ENCODE data around the gene MICALL1.

Gene MICALL1

DNA sequence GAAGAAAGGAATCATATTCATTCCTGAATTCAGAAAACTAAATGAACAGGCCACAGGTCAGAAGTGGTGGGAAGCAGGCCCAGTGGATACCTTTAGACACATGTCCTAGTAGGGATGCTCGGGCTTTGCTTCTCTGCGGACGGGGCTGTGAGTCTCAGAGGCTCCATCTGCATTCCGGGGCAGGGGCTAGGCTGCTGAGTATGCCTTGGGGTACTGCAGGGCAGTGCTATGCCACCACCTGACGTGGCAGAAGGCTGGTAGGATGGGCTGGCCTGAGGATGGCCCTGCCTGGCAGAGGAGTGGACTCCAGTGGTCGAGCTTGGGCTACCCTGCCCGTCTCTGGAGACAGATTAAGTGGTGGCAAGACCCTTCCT is 37.7 kb downstream of the MICALL1 start:
- TF ChIP-seq TAF1 (IDR thresholded peaks at IDR 0.05; ENCODE audit: borderline replicate concordance, insufficient read depth, low read length) (no peak), POLR2AphosphoS5 (IDR thresholded peaks at IDR 0.05; ENCODE audit: low read depth, low read length) (no peak), FOXP2 (optimal IDR thresholded peaks at IDR 0.05; ENCODE audit: borderline replicate concordance, extremely low read depth, extremely low read length, insufficient read depth) (no peak)

DNA sequence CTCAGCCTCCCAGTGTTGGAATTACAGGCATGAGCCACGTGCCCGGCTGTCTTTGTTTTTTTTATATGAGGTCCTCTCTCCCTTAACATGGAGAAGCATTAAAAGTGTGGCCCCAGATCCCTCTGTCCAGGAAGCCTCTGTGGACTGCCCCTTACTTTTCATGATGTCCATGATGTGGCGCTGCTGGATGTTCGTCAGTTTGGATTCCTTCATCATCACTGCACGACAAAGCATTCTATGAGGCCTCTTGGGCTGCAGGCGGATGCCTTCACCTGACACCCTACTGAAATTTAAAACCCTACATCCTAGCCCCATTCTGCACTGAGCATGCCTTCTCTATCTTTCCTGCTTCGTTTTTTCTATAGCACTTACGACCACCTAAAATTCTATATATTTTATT is 45.2 kb downstream of the MICALL1 start:
- TF ChIP-seq POLR2AphosphoS5 (IDR thresholded peaks at IDR 0.05; ENCODE audit: low read depth, low read length) (no peak), FOXP2 (optimal IDR thresholded peaks at IDR 0.05; ENCODE audit: borderline replicate concordance, extremely low read depth, extremely low read length, insufficient read depth) (no peak), TAF1 (IDR thresholded peaks at IDR 0.05; ENCODE audit: borderline replicate concordance, insufficient read depth, low read length) (no peak)
- TF ChIP-seq, protein P1, sequence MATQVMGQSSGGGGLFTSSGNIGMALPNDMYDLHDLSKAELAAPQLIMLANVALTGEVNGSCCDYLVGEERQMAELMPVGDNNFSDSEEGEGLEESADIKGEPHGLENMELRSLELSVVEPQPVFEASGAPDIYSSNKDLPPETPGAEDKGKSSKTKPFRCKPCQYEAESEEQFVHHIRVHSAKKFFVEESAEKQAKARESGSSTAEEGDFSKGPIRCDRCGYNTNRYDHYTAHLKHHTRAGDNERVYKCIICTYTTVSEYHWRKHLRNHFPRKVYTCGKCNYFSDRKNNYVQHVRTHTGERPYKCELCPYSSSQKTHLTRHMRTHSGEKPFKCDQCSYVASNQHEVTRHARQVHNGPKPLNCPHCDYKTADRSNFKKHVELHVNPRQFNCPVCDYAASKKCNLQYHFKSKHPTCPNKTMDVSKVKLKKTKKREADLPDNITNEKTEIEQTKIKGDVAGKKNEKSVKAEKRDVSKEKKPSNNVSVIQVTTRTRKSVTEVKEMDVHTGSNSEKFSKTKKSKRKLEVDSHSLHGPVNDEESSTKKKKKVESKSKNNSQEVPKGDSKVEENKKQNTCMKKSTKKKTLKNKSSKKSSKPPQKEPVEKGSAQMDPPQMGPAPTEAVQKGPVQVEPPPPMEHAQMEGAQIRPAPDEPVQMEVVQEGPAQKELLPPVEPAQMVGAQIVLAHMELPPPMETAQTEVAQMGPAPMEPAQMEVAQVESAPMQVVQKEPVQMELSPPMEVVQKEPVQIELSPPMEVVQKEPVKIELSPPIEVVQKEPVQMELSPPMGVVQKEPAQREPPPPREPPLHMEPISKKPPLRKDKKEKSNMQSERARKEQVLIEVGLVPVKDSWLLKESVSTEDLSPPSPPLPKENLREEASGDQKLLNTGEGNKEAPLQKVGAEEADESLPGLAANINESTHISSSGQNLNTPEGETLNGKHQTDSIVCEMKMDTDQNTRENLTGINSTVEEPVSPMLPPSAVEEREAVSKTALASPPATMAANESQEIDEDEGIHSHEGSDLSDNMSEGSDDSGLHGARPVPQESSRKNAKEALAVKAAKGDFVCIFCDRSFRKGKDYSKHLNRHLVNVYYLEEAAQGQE (IDR thresholded peaks at IDR 0.05; ENCODE audit: insufficient read depth in 1 of 2, low read depth in 2 of 2, low read length in 2 of 2) = no peak

DNA sequence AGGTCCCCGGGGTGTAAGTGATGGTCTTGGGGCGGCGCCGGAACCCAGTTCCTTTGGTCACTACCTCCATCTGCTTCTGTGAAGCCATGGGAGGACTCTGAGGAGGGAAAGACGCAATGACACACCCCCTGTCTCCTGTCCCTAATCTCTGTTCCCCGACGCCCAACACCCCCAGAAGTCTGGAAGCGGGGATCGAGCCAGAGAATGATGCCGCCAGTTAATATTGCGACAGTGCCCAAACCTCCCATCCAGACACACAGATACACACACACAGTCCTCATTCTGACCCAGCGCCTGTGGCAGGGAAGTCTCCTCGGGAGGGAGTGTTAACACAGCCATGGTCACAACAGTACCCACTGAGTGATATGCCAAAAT is 47.0 kb downstream of the MICALL1 start:
- TF ChIP-seq POLR2AphosphoS5 (IDR thresholded peaks at IDR 0.05; ENCODE audit: low read depth, low read length) (no peak), FOXP2 (optimal IDR thresholded peaks at IDR 0.05; ENCODE audit: borderline replicate concordance, extremely low read depth, extremely low read length, insufficient read depth) (no peak), SIN3A (IDR thresholded peaks at IDR 0.05; ENCODE audit: borderline replicate concordance, insufficient read depth, low read length) (no peak), TAF1 (IDR thresholded peaks at IDR 0.05; ENCODE audit: borderline replicate concordance, insufficient read depth, low read length) (no peak)
- TF ChIP-seq, protein P1 (IDR thresholded peaks at IDR 0.05; ENCODE audit: insufficient read depth in 1 of 2, low read depth in 2 of 2, low read length in 2 of 2) = no peak

DNA sequence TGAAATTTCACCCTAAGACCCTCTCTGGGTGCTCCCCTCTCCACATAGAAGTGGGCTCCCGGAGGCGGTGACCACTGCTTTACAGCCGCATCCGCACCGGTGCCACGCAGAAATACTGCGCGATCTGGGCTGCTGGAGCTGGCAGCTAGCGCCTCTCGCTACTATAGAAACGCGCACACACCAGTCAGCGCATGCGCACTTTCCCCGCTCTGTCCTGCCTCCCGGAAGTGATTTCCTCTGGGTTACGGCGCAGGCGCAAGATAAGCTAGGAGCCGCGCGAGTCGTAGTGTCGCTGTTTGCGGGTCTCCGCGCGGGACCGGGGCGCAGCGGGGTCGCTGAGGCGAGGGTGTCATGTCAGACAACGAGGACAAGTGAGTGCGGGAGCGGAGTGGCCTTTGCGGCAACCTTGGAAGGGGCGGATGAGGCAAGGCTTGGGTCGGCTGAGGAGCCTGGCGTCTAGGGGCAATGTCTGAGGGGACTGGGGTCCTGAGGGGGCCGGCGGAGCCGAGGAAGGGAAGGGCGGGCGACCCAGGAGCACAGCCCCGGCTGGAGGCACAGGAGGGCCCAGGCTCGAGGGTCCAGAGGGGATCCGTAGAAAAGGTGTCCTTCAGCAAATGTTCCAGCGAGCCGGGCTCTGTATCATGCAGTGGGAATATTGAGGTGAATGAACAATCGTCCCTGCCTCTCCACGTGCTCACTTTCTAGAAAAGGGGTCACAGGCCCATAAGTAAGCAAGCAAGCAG is 47.5 kb downstream of the MICALL1 start, which contains the start of the genes C22orf23 and POLR2F:
C22orf23 (minus strand) TSS at position 165 of the 743 bp plus-strand sequence. CDS start 452 bp downstream, outside the sequence.
POLR2F (plus strand) TSS at position 263 of the 743 bp plus-strand sequence; CDS start at position 352, 89 bp downstream.
- TF ChIP-seq POLR2AphosphoS5 (IDR thresholded peaks at IDR 0.05; ENCODE audit: low read depth, low read length) = peak; percentile 93; the same call in 1 of the 2 replicates
- no peak for TF ChIP-seq TAF1 (IDR thresholded peaks at IDR 0.05; ENCODE audit: borderline replicate concordance, insufficient read depth, low read length)
- 0 out of 2 replicates have a peak, but pooled peaks have one; percentile 23 for TF ChIP-seq SIN3A (IDR thresholded peaks at IDR 0.05; ENCODE audit: borderline replicate concordance, insufficient read depth, low read length)
- TF ChIP-seq FOXP2 (optimal IDR thresholded peaks at IDR 0.05; ENCODE audit: borderline replicate concordance, extremely low read depth, extremely low read length, insufficient read depth) = peak; percentile 68
- TF ChIP-seq, protein P1 (IDR thresholded peaks at IDR 0.05; ENCODE audit: insufficient read depth in 1 of 2, low read depth in 2 of 2, low read length in 2 of 2) = no peak

DNA sequence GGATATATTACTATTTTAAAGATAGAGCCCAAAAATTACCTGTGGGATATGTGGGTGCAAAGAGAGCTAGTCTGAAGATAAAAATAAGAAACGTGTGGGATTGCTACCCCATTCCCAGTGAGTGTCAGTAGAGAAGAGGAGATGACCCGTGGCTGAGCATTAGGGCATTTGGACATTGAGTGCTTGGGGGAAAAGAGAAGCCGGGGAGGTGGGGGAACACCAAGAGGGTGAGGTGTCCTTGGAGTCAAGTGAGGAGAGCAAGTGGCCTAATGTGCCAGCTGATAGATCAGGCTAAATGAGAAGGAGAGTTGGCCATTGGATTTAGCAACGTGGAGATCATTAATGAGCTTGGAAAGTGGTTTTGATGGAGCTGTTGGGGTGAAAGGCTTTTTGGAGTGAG is 48.6 kb downstream of the MICALL1 start:
- no peak for TF ChIP-seq SIN3A (IDR thresholded peaks at IDR 0.05; ENCODE audit: borderline replicate concordance, insufficient read depth, low read length)
- no peak for TF ChIP-seq FOXP2 (optimal IDR thresholded peaks at IDR 0.05; ENCODE audit: borderline replicate concordance, extremely low read depth, extremely low read length, insufficient read depth)
- TF ChIP-seq TAF1 (IDR thresholded peaks at IDR 0.05; ENCODE audit: borderline replicate concordance, insufficient read depth, low read length) = no peak
- no peak for TF ChIP-seq POLR2AphosphoS5 (IDR thresholded peaks at IDR 0.05; ENCODE audit: low read depth, low read length)
- TF ChIP-seq, protein P1 (IDR thresholded peaks at IDR 0.05; ENCODE audit: insufficient read depth in 1 of 2, low read depth in 2 of 2, low read length in 2 of 2) = no peak
